Pons (tissue), 1 donor: ENCODE results near the gene GPR150.

ENCODE experiments used
- DNase-seq: peaks from one replicate; pipeline ENCODE4 v3.0.0-alpha.2; 2016; ENCODE audit warnings: low spot score

The GPR150 gene

GRCh38 chr5:95652849-95653248, 33.0 kb downstream of the GPR150 start:
- no peak for DNase-seq

- DNase-seq, result no peak
Observed at GRCh38 chr5:95654196-95654595, 34.3 kb downstream of the GPR150 start.

DNA sequence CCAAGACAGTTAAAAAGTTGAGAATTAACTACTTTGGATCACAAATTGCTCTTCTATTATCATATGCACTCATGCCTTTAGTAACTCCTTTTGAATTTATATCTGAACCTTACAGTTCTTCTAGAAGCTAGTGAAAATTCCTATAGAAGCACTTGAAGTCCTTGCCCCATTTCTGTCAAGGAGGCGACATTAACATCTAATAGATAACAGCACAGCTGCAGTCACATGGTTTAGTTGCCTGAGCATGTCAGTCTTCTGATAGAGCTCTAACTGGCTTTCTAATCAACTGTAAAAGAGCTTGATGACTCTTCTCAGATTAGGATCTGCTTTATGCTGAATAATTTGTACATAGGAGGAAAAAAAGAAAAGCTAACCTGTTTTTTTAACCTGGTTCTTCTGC, 35.7 kb downstream of the GPR150 start:
- DNase-seq, result no peak

- no peak for DNase-seq
Observed at GRCh38 chr5:95660060-95660459, 40.2 kb downstream of the GPR150 start.

GRCh38 chr5:95662946-95663345, 43.1 kb downstream of the GPR150 start:
- DNase-seq, result no peak

- DNase-seq, result peak; percentile 76
Observed at GRCh38 chr5:95664204-95664786, 44.4 kb downstream of the GPR150 start.

DNA sequence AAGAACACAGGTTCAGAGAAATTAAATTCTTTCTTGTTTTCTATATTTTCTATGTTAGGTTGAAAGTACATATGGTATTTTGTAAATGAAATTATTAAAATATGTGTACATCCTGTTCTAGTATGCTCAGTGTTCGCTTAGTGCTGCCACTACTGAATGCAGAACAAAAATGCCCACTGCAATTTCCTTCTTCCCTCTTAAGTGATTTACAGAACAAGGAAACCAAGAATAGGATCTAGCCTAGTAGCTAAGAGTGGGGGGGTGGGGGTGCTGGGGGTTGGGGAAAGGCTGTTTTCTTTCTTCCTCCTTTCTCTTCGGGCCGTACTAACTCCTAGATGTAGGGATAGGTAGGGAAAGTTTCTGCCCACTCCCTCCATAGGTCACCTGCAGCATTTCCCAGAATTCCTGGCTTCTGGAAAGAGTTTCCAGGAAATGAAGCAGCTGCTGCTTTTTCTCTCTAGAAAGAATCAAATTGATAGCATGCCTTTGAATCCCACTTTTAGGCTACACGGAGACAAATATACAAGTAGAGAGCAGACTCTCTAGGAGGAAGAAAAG, 47.3 kb downstream of the GPR150 start:
- DNase-seq, result peak; percentile 19

- DNase-seq, result no peak
Observed at GRCh38 chr5:95667678-95668077, 47.8 kb downstream of the GPR150 start.

- DNase-seq, result no peak
Observed at GRCh38 chr5:95668216-95668615, 48.3 kb downstream of the GPR150 start.

DNA sequence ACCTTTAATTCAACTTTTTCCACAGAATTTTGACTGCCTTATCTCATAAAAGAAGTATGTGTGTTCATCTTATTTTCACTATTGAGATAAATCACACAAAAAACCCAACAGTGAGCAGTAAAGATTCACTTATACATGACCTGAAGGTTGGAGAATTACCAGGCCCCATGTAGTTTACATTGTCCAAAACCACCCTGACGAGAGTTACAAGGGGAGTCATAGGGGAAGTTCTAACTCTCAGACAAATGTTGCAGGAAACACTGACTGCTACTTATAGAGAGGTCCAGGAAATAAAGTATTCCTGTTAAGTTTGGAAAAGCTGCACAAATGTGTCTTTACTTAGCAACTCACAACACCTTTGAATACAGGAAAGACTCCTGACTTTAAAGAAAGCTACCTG, 48.8 kb downstream of the GPR150 start:
- DNase-seq, result peak; percentile 24

GRCh38 chr5:95669540-95669939, 49.7 kb downstream of the GPR150 start:
- DNase-seq, result peak; percentile 65

- DNase-seq, result no peak
Observed at GRCh38 chr5:95669985-95670384, 50.1 kb downstream of the GPR150 start.

DNA sequence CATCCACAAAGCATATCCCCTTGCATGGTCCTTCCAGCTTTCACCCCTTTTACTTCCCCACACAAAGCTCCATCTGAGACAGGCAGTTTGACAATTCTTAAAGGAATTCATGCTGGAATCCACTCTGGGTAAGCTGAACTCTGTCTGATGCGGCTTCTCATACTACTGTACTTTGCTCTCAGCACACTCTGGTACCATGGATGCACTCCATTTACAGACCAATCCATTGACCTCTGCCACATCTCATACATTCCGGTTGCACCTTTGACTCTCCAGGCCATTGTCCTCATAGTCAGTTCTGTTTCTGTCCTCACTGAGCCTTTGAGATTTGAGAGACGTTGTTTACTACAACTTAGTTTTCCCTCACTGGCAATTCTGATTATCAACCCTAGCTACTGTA, 50.7 kb downstream of the GPR150 start:
- DNase-seq, result no peak
